A549 (cell line): ENCODE data around the gene AAK1. TPM values are rescaled to one million over a fixed set of nuclear protein-coding genes. Genes with fewer than 3 reads are reported as not detected.
A peak's percentile ranks its signal among the peaks of the same experiment; 100 is the strongest.

ENCODE experiments used
- ATAC-seq, 2 experiments: fragments of 200-7000 bp in 1 of 2; fragments of >200 bp in 1 of 2; cut with Nextera tagmentation in 1 of 2; cut with Tn5 transposase in 1 of 2; 3 replicates each; pipeline versions ENCODE4 v1.8.0 to v1.9.1; 2018 to 2020; ENCODE audit warnings: mild to moderate bottlenecking in 1 of 2, moderate library complexity in 1 of 2
- CTCF ChIA-PET: fragments of 300-600 bp; sonication (Branson Sonifier 250); formaldehyde crosslinking; extraction: SDS; loops from one replicate; lab custom pipeline; 2021; ENCODE audit warnings: antibody characterized with exemption, inconsistent platforms; lab: Yijun Ruan, JAX
- POLR2A ChIA-PET: fragments of 350-600 bp; formaldehyde crosslinking; extraction: SDS; loops from one replicate; lab custom pipeline; 2021; ENCODE audit warnings: antibody characterized with exemption, inconsistent platforms; lab: Yijun Ruan, JAX
- DNase-seq, 2 experiments: peaks; one replicate each; pipeline versions ENCODE4 v3.0.0 to v3.0.0-alpha.2; 2011 to 2016; ENCODE audit warnings: low read depth in 1 of 2, low spot score in 1 of 2
- FAIRE-seq: peaks from 2 replicates; lab custom pipeline; 2011; peaks lifted over from hg19 to GRCh38; lab: Jason Lieb, UNC
- H3K27ac ChIP-seq, 2 experiments: fragments of >200 bp; sonication (Bioruptor Twin); formaldehyde crosslinking; 3 replicates each; pipeline ENCODE4 v1.5.1; 2016 to 2017
- H3K4me1 ChIP-seq: fragments of >200 bp; sonication (Bioruptor Twin); formaldehyde crosslinking; 3 replicates; pipeline ENCODE4 v1.6.1; 2016
- H3K4me2 ChIP-seq: fragments of >200 bp; sonication (Bioruptor Twin); formaldehyde crosslinking; 3 replicates; pipeline ENCODE4 v1.6.1; 2016
- H3K4me3 ChIP-seq: fragments of >200 bp; sonication (Bioruptor Twin); formaldehyde crosslinking; 3 replicates; pipeline ENCODE4 v1.5.1; 2016
- H3K9me3 ChIP-seq: fragments of >200 bp; sonication (Bioruptor Twin); formaldehyde crosslinking; 3 replicates; pipeline ENCODE4 v1.6.1; 2016
- CHD2 ChIP-seq: fragments of 150-350 bp; IDR thresholded peaks from 2 replicates; pipeline ENCODE4 v1.6.1; 2014; ENCODE audit warnings: low read length; ENCODE audit not compliant: partially characterized antibody
- CHD4 ChIP-seq: fragments of 200-600 bp; sonication (generic); IDR thresholded peaks from 2 replicates; pipeline ENCODE4 v1.6.1; 2016; ENCODE audit warnings: antibody characterized with exemption, mild to moderate bottlenecking, borderline replicate concordance
- FOXS1 ChIP-seq: fragments of 250-450 bp; sonication (Bioruptor Pico); IDR thresholded peaks from 2 replicates; pipeline ENCODE4 v1.5.0; 2020; ENCODE audit warnings: mild to moderate bottlenecking, moderate library complexity
- GATA3 ChIP-seq: IDR thresholded peaks from 2 replicates; pipeline ENCODE4 v1.6.1; 2012; ENCODE audit warnings: borderline replicate concordance
- JUNB ChIP-seq: fragments of >200 bp; sonication (Bioruptor Twin); formaldehyde crosslinking; IDR thresholded peaks from 2 replicates; pipeline ENCODE4 v1.6.1; 2016
- KDM1A ChIP-seq: fragments of 200-600 bp; sonication (generic); IDR thresholded peaks from 2 replicates; pipeline ENCODE4 v1.6.1; 2016; ENCODE audit warnings: low read depth, mild to moderate bottlenecking
- KDM5A ChIP-seq: fragments of 200-600 bp; sonication (generic); IDR thresholded peaks from 2 replicates; pipeline ENCODE4 v1.6.1; 2016; ENCODE audit warnings: antibody characterized with exemption, mild to moderate bottlenecking
- MAFK ChIP-seq: fragments of 450-650 bp; IDR thresholded peaks from 2 replicates; pipeline ENCODE4 v1.6.1; 2014; ENCODE audit not compliant: partially characterized antibody
- NPAS2 ChIP-seq: fragments of 250-450 bp; sonication (Bioruptor Pico); IDR thresholded peaks from 2 replicates; pipeline ENCODE4 v1.8.0; 2022; ENCODE audit warnings: mild to moderate bottlenecking, moderate library complexity, borderline replicate concordance
- RAD21 ChIP-seq, 2 experiments: fragments of >200 bp in 1 of 2; sonication (Bioruptor Twin) in 1 of 2; formaldehyde crosslinking in 1 of 2; IDR thresholded peaks in 1 of 2; conservative IDR thresholded peaks in 1 of 2; 2 replicates in 1 of 2; 3 replicates in 1 of 2; pipeline ENCODE4 v1.6.1; 2012 to 2018; ENCODE audit warnings: inconsistent platforms in 1 of 2
- RARB ChIP-seq: fragments of 250-450 bp; sonication (Bioruptor Pico); IDR thresholded peaks from 2 replicates; pipeline ENCODE4 v1.8.0; 2021; ENCODE audit warnings: mild to moderate bottlenecking, moderate library complexity
- RCOR1 ChIP-seq: fragments of 150-350 bp; IDR thresholded peaks from 2 replicates; pipeline ENCODE4 v1.6.1; 2014; ENCODE audit warnings: antibody characterized with exemption, low read length, low read depth
- RNF2 ChIP-seq: fragments of 200-600 bp; sonication (generic); IDR thresholded peaks from 2 replicates; pipeline ENCODE4 v1.6.1; 2016; ENCODE audit warnings: low read depth, mild to moderate bottlenecking, antibody characterized with exemption, moderate library complexity, borderline replicate concordance
- SMC3 ChIP-seq: fragments of >200 bp; sonication (Bioruptor Twin); formaldehyde crosslinking; IDR thresholded peaks from 3 replicates; pipeline ENCODE4 v1.6.1; 2018; ENCODE audit warnings: inconsistent platforms
- ZC3H11A ChIP-seq: fragments of 450-650 bp; IDR thresholded peaks from 2 replicates; pipeline ENCODE4 v1.6.1; 2014; ENCODE audit warnings: antibody characterized with exemption, mild to moderate bottlenecking
- ZFP36 ChIP-seq: fragments of 450-650 bp; IDR thresholded peaks from 2 replicates; pipeline ENCODE4 v1.6.1; 2014; ENCODE audit warnings: borderline replicate concordance; ENCODE audit not compliant: partially characterized antibody
- WGBS: methylation state at CpG from one replicate; pipeline ENCODE4 v1.1.6; 2017; ENCODE audit errors: missing lambda C conversion rate; 5-methylcytosine and 5-hydroxymethylcytosine counted together
- polyA plus RNA-seq, 4 experiments: library from polyadenylated mRNA; depleted of rRNA in 3 of 4; stranded (reverse); fragments of >200 nt; fragmentation: RNase III in 1 of 4; extraction: RNeasy Plus Mini Kit Qiagen cat#74134 plus additional on column Dnase treatment in 1 of 4; gene quantifications; 2 replicates in 3 of 4; 3 replicates in 1 of 4; pipeline ENCODE4 v1.2.3, GENCODE V29; 2011 to 2017
- TF ChIP-seq, protein P1 (sequence below): fragments of 150-350 bp; IDR thresholded peaks from 2 replicates; pipeline ENCODE4 v1.6.1; 2014; ENCODE audit warnings: low read depth, mild to moderate bottlenecking, low read length
- TF ChIP-seq, protein P2 (sequence below): fragments of >200 bp; sonication (Bioruptor Twin); formaldehyde crosslinking; IDR thresholded peaks from 3 replicates; pipeline ENCODE4 v1.5.1; 2016

The AAK1 gene
- polyA plus RNA-seq, 2 of the 4 experiments (the other 2 are of a cell fraction), result 15.9 to 25.7 TPM

DNA sequence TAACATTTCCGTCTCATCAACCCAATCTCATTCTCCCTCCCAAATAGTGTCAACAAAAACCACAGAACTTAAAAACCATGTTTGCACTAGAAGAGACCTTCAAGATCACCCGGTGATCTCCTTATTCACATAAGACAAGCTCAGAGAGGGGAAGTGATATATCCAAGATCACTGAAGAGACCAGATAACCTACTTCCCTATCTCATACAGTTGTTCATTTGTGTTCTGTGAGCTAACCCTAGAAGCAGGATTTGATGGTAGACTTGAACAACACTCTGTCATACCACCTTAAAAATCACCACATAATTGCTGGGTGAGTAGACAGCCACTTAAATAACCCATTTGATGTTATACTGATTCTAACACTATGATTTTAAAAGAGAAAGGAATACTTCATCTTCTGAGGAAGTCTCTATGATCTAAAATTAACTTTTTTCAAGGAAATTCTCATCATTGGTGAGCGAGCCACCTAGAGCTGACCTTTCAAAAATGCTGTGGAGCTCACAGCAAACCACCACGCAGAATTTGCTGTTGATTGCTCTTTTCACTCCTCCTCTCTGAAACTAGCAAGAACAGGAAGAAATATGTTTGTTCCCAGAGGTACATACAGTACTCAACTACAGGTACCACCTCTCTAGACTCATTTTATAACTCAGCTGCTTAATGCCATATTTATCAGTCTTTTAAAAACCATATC, 15.1 kb downstream of the AAK1 start:
- 84% methylated on average over 4 of the region's 4 CpGs for WGBS
- no peak for DNase-seq
- CTCF ChIA-PET, result interaction anchor here (0.8 to 2.4 kb wide), 4 partner anchors 8 to 68 kb away, joined by 3 to 6 read pairs (median 4); no protein-coding TSS in a partner anchor
- H3K4me1 ChIP-seq, result peaks cover 13% of the 10 kb centered on the region; the same call in 2 of the 3 replicates
- H3K4me2 ChIP-seq, result no peak overlapping the region
- no peak for FAIRE-seq
- no peaks in the 10 kb centered on the region for H3K9me3 ChIP-seq
- POLR2A ChIA-PET, result interaction anchor here (1.2 kb wide), 1 partner anchor 16 kb away, joined by 3 read pairs; the partner anchor contains the start of gene AAK1
- TF ChIP-seq RAD21 (conservative IDR thresholded peaks at IDR 0.05 in 1 of 2, IDR thresholded peaks at IDR 0.05 in 1 of 2), result no peak
- TF ChIP-seq KDM5A, result no peak
- no peak for TF ChIP-seq RCOR1
- no peak overlapping the region for H3K27ac ChIP-seq
- no peak overlapping the region for H3K4me3 ChIP-seq
- ATAC-seq, result no peak

DNA sequence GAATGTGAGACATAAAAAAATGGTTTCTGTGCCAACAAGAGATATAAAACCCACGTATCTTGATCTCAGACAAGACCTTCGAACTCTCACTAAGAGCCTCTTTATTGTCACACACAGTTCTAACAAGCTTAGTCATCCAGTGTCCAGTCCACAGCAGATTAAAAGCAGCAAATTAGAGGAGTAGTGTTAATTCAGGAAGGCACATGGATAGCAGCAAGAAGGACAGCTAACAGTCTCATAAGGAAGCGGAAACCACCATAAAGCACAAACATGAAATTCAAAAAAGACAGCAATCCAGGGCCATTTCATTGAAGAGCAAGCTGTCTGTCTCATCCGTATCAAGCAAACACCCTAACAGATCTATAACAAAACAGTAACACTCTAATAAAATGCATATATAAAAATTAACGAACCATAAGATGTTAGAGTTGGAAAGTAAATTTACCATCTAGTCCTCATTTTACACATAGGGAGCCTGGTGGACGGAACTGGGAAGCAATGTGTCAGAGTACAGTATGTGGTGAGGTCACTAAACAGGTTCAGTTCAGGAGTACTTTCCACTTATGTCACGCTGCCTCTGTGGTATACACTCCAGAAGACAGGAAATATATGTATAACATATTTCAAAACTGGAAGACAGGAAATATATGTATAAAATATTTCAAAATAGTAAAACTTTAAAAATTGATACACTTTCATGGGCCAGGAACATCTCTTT, 18.3 kb downstream of the AAK1 start:
- 73% methylated on average over 7 of the region's 7 CpGs for WGBS
- TF ChIP-seq FOXS1 (CRISPR knock-in tag) (no peak), KDM1A (no peak), MAFK (no peak), JUNB (no peak), RARB (CRISPR knock-in tag) (no peak), NPAS2 (no peak), RNF2 (no peak), SMC3 (no peak), ZC3H11A (no peak), RAD21 (conservative IDR thresholded peaks at IDR 0.05 in 1 of 2, IDR thresholded peaks at IDR 0.05 in 1 of 2) (no peak), ZFP36 (no peak), CHD4 (no peak), CHD2 (no peak), GATA3 (no peak)
- TF ChIP-seq, protein P1, sequence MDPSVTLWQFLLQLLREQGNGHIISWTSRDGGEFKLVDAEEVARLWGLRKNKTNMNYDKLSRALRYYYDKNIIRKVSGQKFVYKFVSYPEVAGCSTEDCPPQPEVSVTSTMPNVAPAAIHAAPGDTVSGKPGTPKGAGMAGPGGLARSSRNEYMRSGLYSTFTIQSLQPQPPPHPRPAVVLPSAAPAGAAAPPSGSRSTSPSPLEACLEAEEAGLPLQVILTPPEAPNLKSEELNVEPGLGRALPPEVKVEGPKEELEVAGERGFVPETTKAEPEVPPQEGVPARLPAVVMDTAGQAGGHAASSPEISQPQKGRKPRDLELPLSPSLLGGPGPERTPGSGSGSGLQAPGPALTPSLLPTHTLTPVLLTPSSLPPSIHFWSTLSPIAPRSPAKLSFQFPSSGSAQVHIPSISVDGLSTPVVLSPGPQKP, result no peak
- TF ChIP-seq, protein P2, sequence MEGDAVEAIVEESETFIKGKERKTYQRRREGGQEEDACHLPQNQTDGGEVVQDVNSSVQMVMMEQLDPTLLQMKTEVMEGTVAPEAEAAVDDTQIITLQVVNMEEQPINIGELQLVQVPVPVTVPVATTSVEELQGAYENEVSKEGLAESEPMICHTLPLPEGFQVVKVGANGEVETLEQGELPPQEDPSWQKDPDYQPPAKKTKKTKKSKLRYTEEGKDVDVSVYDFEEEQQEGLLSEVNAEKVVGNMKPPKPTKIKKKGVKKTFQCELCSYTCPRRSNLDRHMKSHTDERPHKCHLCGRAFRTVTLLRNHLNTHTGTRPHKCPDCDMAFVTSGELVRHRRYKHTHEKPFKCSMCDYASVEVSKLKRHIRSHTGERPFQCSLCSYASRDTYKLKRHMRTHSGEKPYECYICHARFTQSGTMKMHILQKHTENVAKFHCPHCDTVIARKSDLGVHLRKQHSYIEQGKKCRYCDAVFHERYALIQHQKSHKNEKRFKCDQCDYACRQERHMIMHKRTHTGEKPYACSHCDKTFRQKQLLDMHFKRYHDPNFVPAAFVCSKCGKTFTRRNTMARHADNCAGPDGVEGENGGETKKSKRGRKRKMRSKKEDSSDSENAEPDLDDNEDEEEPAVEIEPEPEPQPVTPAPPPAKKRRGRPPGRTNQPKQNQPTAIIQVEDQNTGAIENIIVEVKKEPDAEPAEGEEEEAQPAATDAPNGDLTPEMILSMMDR, result no peak
- TF ChIP-seq, all 56 proteins: peak for 0
- no peaks in the 10 kb centered on the region for H3K9me3 ChIP-seq
- 0 out of 6 replicates have a peak overlapping the region, but pooled peaks of 1 of the 2 experiments have one; percentile 1 for H3K27ac ChIP-seq
- FAIRE-seq (no peak), DNase-seq (no peak), ATAC-seq (peak; percentile 57 to 77; a peak in 4 of 6 replicates)
- H3K4me2 ChIP-seq, result peak overlapping the region; percentile 31; the same call in 2 of the 3 replicates
- CTCF ChIA-PET, result interaction anchor here (0.9 kb wide), 1 partner anchor 89 kb away, joined by 3 read pairs; no protein-coding TSS in a partner anchor
- no peak overlapping the region for H3K4me3 ChIP-seq
- peaks cover 13% of the 10 kb centered on the region; the same call in 2 of the 3 replicates for H3K4me1 ChIP-seq
- POLR2A ChIA-PET, result no interaction called here
